ENCODE data around the gene DCUN1D2.

GRCh38 chr13:113425941-113426590 is 64.4 kb downstream of the DCUN1D2 start:
- no peak for TF ChIP-seq POLR2AphosphoS5 (IDR thresholded peaks at IDR 0.05; ENCODE audit: low read depth)
- TF ChIP-seq SPI1 (IDR thresholded peaks at IDR 0.05; ENCODE audit: borderline replicate concordance, low read depth): no peak
- TF ChIP-seq CTCF (IDR thresholded peaks at IDR 0.05; ENCODE audit: insufficient read depth, low read length): no peak

Data from HL-60 (cell line).